GM10266 (cell line): Measurements from ENCODE around the gene CUL9.

Experiments used
- DNase-seq: peaks from one replicate; pipeline ENCODE4 v3.0.0; 2012; ENCODE audit errors: extremely low spot score
- TF ChIP-seq, protein P1 (sequence below): IDR thresholded peaks from 2 replicates; pipeline ENCODE4 v1.5.1; 2012; ENCODE audit warnings: mild to moderate bottlenecking, low read depth; ENCODE audit not compliant: control insufficient read depth, insufficient read depth; ENCODE audit errors: missing control alignments

Gene CUL9

DNA sequence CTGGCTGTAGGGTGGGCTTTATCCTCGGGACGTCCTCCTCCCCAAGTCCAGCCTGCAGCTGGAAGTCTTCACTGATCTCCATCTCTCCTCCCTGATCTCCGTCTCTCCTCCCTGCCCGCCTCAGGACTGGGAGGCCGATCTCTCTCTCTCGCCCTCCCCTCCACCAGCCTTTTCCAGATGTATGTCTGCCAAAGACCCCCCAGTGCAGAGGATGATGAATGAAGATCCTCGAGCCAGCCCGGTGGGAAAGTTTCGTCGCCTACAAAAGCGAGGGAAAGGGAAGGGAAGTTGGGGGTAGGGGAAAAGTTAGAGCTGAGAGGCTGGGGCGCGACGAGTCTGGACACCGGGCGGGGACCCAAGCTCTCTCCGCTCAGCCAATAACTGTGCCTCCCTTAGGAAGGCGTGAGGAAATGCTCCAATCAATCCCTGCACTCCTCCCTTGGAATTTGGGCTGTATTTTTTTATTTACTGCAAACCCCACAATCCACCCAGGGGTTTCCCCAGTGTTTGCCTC is 11.5 kb upstream of the CUL9 start:
- TF ChIP-seq, protein P1, sequence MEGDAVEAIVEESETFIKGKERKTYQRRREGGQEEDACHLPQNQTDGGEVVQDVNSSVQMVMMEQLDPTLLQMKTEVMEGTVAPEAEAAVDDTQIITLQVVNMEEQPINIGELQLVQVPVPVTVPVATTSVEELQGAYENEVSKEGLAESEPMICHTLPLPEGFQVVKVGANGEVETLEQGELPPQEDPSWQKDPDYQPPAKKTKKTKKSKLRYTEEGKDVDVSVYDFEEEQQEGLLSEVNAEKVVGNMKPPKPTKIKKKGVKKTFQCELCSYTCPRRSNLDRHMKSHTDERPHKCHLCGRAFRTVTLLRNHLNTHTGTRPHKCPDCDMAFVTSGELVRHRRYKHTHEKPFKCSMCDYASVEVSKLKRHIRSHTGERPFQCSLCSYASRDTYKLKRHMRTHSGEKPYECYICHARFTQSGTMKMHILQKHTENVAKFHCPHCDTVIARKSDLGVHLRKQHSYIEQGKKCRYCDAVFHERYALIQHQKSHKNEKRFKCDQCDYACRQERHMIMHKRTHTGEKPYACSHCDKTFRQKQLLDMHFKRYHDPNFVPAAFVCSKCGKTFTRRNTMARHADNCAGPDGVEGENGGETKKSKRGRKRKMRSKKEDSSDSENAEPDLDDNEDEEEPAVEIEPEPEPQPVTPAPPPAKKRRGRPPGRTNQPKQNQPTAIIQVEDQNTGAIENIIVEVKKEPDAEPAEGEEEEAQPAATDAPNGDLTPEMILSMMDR: no peak
- DNase-seq: no peak

DNA sequence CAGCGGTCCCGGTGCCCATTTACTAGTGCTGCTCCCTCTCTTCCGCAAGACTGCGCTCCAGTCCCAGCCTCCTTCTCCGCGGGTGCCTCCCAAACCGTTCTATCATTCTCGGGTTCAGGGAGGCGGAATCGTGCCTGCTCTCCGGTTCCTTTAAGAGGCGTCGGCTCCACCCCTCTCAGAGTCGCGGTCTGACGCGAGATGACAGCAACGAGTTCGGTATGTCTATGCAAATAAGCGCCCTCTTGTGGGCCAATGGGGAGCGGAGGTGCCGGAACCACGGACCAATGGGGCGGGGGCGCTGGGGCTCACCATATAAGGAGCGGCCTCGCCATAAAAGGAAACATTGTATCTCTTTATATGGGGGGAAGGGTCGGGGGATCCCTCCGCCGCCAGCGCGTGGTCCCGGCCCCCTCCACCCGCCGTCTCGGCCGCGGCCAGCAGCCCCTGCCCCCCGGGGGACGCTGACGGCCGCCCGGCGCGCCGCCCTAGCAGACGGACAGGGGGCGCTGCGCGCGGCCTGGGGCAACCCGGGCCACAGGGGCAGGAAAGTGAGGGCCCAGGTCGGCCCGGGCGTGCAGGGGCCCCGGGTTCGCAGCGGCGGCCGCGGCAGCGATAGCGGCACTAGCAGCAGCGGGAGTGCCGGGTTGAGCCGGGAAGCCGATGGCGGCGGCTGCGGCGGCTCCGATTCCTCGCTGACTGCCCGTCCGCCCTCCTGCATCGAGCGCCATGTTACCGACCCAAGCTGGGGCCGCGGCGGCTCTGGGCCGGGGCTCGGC is 10.9 kb upstream of the CUL9 start, which contains the start of gene SRF:
SRF (plus strand) TSS at position 339 of the 776 bp plus-strand sequence; CDS start at position 727, 388 bp downstream.
- peak; percentile 96 for DNase-seq
- TF ChIP-seq, protein P1: peak; percentile 75

DNA sequence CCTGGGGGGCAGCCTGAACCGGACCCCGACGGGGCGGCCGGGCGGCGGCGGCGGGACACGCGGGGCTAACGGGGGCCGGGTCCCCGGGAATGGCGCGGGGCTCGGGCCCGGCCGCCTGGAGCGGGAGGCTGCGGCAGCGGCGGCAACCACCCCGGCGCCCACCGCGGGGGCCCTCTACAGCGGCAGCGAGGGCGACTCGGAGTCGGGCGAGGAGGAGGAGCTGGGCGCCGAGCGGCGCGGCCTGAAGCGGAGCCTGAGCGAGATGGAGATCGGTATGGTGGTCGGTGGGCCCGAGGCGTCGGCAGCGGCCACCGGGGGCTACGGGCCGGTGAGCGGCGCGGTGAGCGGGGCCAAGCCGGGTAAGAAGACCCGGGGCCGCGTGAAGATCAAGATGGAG is 10.3 kb upstream of the CUL9 start:
- TF ChIP-seq, protein P1: no peak
- DNase-seq: no peak

DNA sequence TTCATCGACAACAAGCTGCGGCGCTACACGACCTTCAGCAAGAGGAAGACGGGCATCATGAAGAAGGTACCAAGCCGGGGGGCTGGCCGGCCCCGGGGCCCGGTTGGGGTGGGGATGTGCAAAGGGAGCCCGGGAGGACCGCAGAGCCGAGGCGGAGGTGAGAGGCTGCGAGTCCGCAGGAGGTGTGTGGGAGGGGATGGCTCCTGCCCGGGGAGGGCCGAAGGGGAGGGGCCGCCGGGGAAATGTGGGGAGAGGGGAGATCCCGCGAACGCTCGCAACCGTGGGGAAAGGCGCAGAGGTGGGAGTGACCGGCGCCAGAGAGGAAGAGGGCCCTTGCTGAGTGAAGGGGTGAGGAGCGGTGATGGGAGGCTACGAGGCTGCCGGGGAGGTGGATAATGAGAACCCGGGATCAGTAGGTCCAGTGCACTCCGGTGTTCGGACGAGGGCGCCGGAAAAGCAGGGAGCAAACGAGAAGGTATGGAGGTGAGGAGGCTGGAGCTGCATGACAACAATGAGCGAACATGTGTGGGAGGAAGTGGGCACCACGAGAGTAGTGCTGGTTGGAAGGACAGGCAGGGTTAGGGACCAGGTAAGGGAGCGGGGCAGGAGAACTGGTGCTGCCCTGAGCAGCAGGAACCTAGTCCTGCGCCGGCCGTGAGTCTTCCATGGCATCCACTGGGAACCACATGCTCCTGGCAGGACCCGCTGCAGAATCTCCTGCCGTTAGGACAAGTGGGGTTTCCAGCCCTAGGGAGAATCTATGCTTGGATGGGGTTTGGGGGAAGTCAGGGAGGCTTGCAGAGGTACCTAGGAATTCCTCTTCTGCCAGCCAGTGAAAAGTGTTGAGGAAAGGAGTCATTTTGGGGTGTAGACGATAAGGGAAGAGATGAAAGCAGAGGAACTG is 9.6 kb upstream of the CUL9 start:
- TF ChIP-seq, protein P1: no peak
- DNase-seq: peak; percentile 56

DNA sequence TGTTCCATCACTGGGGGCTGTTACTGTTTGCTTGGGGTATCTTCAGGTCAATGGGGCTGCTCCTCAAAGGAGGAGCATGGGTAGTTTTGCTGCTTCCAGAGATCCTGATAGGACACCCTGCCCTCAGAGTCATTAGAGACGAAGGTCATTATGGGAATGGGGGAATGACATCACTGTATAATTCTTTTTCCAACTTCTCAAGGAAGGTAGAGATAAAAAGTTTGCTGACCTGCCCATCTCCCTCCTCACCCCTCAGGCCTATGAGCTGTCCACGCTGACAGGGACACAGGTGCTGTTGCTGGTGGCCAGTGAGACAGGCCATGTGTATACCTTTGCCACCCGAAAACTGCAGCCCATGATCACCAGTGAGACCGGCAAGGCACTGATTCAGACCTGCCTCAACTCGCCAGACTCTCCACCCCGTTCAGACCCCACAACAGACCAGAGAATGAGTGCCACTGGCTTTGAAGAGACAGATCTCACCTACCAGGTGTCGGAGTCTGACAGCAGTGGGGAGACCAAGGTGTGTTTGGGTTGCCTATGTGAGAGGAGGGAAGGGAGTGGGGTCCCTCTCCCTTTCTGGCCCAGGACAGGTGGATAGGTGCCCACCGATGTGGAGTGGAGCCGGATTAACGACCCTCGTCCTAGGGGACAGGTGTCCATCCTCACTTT is 8.3 kb upstream of the CUL9 start:
- DNase-seq: no peak
- TF ChIP-seq, protein P1: no peak

DNA sequence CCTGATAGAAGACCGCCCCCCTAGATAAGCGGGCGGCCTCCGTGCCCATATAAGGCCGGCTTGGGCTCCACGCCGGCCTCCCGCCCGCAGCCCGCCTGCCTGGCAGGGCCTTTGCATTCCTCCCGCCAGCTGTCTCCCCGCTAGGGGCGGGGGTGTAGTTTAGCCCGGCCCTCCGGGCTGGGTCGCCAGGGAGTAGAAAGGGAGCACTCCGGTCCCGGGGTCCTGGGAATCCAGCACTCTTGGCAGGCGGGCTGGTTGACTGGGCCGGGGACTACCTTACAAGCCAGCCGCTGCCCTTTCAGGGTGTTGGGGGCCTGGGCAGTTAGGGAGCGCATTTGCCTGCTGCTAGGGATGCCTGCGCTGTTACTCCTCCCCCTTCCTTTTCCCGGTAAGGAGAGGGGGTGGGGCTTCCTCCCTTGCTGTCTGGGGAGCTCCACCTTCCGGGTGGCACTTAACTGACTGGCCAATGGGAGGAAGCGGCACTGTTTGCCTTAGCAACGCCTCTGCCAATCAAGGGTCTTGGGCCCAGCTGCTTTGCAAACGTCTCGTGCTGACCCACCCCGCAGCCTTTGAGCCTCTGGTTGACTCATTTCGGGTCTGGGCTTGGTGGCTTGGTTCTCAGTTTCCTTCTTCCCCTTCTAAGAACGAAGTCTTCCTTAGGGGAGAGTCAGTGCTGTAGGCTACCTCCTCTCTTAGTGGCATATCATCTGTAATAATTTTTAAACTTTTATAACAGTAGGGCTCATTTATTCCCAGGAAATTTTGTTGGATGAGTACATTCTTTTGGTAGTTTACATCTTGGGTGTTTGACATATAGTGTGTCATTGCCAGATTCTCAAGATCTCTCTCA is 7.5 kb upstream of the CUL9 start:
- DNase-seq: peak; percentile 99
- TF ChIP-seq, protein P1: no peak
